ENCODE results near the gene RPS6KB2.
"Not testable (repeated sequence)": the region's sequence is repeated elsewhere in the genome, so short reads cannot be mapped to it uniquely, and the experiment has no call there.

Gene RPS6KB2

DNA sequence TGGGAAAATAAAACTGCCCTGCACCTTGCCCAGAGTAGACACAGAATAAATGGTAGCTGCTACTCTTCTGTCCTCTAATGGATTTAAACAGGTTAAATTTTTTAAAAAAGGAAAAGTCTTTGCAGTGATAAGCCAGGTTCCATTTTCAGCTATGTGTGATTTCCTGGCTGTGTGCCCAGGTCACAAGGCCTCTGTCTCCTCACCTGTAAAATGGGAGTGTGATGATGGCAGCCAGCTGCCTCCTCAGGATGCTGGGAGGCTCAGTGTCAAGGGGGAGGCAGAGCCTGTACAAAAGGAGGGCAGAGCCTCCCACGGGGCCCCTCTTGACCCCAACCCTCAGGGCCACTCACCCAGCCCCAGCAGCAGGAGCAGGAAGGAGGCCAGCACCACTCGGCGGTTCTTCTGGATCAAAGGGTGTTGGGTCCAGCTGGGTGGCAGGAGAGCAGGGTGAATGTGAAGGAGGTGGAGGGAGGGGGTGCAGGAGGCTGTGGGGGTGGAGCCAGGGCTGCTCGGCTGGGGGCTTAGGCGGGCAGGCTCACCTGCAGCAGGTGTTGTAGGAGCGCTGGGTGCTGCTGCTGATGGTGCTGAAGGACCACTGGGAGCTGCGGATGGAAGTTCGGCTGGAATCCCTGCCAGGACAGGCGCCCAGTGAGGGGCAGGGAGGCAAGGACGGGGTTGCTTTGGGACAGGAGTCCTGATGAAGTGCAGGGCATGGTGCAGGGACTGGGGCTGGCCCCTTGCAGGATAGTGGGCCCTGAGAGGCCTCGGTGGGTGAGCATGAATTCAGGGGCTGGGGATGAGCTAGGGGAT lies 38.9 kb downstream of the RPS6KB2 start:
- no peak for DNase-seq (ENCODE audit: low read depth)

DNA sequence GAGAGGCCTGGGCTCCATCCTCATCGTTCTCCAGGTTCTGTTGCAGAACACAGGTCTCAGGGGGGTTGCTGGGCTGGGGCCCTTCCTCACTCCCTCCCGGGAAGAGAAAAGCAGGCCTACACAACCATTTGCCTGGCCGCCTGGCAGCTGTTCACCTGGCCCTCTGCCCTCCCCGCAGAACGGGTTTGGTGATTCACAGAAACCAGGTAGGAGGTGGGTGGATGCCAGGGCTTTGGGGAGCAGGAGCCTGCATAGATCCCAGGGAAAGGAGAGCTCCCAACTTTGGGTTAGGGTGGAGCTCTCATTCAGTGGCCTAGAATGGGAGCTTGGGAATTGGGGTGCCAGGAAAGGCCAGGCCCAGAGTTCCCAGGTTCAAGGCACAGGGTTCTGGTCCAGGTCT lies 39.8 kb downstream of the RPS6KB2 start:
- DNase-seq (ENCODE audit: low read depth) = no peak

DNA sequence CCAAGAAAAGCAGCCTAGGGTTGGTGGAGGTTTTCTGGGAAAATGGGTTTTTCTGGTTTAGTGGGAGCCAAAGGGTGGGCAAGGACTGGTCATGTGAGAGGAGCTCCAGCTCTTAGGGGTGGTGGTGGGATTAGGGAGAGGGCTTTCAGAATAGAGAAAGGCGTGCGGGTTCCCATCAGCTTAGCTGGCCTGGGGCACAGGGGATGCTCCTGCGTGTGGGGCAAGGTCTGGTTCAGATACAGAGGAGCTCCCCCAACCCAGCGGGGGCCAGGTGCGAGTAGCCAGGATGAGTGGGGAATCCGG lies 40.1 kb downstream of the RPS6KB2 start:
- no peak for DNase-seq (ENCODE audit: low read depth)

DNA sequence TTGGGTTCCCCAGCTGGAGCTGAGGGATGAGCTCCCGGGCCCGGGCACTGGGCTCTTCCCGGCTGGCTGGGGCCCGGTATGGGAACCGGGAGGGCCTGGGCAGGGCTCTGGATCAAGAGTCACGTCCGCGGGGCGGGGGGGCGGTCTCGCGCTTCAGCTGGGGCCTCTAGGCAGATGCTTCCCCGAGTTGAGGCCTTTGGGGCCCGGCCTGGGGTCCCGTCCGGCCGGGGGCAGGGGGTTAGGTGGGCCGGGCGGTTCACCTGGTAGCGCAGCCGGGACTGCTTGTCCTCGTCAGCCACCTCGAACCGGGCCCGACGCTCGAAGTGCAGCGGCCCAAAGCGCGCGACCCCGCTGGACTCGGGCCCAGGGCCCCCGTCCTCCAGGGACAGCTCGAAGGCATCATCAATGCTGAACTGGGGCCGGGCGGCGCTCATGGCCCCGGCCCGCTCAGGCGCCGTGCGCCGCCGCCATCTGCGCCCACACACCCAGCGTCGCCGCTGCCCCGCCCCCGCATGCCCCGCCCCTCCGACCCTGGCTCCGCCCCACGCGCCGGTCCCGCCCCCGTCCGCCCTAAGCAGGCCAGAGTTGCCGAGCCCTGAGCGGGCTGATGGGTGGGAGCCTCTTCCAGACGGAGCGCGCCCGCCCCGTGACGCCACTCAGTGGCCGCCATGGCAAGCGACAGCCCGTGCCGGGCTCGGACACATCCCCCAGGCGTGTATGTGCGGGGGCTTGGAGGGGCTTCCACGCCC lies 40.6 kb downstream of the RPS6KB2 start, which contains the start of gene TMEM134:
Gene TMEM134, minus strand, starts transcription at position 493 of the 749 bp plus-strand sequence. Its CDS starts 59 bp downstream, at position 434.
- peak; percentile 75 for DNase-seq (ENCODE audit: low read depth)

DNA sequence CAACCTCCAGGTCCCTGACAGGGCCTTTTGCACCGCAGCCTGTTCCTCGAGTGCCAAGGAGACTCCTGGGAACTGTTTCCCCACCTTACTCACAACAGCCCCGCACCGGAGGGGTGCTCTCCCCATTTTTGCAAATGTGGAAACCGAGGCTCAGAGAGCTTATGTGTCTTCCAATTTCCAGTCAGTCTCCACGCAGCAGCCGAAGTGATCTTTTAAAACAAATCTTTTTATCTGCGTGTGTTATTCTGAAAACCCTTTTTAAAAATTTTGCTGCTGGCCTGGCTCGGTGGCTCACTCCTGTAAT lies 41.2 kb downstream of the RPS6KB2 start:
- no peak for DNase-seq (ENCODE audit: low read depth)

DNA sequence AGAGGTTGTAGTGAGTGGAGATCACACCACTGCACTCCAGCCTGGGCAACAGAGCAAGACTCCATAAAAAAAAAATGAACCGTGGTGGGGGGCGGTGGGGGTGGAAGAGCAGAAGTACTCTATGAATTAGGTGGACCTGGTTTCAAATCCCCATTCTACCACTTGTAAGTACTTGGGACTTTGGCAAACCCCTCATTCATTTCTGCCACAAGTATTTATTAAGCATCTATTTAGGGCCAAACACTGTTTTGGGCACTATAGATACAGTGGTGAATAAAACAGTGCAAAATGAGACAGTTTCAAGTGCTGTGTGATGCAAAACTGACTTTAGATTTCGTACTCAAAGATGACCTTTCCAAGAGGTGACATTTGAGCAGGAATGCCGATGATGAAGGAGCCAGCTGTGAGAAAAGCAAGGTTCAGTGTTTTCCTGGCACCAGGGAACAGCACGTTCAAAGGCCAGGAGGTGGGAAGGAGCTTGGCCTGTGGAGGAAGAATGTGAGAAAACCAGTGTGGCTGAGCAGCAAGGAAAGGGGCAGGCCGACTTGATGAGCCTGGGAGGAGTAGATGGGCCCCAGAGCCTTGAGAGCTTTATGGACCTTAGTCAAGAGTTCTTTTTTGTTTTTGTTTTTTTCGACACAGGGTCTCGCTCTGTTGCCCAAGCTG lies 42.2 kb downstream of the RPS6KB2 start:
- no peak for DNase-seq (ENCODE audit: low read depth)

DNA sequence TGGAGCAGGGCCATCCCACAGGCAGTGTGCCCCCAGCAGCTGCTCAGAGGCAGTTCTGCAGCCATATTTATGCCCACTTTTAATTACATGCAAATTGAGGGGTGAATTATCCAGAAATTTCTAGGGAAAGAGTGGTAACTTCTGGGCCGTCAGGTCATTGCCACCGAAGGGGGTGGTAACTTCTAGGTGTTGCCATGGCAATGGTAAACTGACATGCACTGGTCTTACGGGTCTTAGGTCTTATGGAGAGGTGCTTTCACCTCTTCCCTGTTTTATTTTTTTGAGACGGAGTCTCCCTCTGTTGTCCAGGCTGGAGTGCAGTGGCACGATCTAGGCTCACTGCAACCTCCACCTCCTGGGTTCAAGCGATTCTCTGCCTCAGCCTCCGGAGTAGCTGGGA lies 44.6 kb downstream of the RPS6KB2 start:
- no peak for DNase-seq (ENCODE audit: low read depth)

DNA sequence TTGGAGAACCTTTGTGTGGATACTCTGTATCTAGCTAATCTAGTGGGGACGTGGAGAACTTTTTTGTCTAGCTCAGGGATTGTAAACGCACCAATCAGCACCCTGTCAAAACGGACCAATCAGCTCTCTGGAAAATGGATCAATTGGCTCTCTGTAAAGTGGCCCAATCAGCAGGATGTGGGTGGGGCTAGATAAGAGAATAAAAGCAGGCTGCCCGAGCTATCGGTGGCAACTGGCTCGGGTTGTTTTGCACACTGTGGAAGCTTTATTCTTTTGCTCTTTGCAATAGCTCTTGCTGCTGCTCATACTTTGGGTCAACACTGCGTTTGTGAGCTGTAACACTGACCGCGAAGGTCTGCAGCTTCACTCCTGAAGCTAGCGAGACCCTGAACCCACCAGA lies 48.4 kb downstream of the RPS6KB2 start:
- DNase-seq (ENCODE audit: low read depth) = not testable (repeated sequence)

DNA sequence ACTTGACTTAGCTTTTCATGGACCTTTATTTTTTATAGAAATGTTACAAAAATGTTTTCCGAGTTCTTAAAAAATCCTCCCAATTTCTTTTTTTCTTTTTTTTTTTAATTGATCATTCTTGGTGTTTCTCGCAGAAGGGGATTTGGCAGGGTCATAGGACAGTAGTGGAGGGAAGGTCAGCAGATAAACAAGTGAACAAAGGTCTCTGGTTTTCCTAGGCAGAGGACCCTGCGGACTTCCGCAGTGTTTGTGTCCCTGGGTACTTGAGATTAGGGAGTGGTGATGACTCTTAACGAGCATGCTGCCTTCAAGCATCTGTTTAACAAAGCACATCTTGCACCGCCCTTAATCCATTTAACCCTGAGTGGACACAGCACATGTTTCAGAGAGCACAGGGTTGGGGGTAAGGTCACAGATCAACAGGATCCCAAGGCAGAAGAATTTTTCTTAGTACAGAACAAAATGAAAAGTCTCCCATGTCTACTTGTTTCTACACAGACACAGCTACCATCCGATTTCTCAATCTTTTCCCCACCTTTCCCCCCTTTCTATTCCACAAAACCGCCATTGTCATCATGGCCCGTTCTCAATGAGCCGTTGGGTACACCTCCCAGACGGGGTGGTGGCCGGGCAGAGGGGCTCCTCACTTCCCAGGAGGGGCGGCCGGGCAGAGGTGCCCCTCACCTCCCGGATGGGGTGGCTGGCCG lies 49.2 kb downstream of the RPS6KB2 start:
- DNase-seq (ENCODE audit: low read depth) = not testable (repeated sequence)

DNA sequence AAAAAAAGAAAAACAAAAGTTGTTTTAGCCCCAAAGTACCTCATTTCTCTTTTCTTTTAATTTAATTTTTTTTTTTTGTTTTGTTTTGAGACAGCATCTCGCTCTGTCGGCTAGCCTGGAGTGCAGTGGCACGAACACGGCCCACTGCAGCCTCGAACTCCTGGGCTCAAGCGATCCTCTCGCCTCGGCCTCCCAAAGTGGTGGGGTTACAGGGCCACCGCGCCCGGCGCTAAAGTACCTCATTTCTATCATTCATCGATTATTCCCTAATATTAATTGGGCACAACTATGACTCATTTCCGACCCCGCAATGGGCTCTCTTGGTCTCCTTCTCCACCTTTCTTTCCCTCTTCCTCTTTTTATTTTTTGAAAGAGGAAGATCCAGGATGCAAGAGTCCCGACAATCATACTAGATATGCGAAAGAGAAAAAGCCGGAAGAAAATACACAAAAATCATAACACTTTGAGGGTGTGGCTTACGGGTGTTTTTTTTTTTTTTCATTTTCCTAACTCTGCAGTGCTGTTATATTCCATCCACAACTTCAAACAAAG lies 54.1 kb downstream of the RPS6KB2 start:
- no peak for DNase-seq (ENCODE audit: low read depth)

DNA sequence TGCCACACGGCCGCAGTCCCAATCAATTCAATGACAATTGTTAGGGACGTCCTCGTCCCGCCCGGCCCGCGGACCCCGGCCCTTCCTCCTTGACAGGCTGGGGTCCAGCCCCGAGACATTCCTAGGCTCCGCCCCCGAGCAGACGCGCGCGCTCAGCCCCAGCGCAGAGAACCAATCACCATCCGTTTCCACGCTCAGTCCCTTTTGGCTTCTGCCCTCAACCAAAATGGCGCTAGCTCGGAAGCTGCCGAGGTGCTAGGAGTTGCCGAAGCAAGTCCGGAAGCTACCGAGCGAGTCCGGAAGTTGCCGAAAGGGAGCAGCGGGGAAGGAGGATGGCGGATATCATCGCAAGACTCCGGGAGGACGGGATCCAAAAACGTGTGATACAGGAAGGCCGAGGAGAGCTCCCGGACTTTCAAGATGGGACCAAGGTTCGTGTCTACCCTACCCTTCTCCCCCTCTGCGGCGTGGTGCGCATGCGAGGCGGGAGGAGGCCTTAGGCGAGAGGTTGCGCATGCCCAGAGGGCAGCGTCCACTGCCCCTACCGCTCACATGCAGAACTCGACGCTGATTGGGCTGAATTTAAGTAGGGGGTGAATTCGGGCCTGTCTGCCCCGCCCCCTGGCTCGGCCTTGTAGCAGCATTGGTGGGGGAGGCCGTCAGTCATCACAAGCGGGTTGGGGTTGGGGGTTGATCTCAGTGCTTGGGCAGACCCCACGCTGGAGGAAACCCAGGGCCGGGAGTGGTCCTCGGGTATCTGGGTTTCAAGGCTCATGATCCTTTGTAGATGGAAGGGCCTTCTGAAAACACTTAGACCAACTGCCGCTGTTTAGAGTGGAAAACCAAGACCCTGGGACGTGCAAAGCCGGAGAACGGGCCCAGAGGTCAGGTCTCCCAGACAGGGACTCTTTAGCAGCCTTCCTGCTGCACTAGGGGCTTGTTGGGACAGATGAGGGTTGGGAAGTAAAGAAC lies 54.8 kb downstream of the RPS6KB2 start, which contains the start of gene AIP:
Gene AIP, plus strand, starts transcription at position 200 of the 972 bp plus-strand sequence. Its CDS starts 133 bp downstream, at position 333.
- peak; percentile 93 for DNase-seq (ENCODE audit: low read depth)

DNA sequence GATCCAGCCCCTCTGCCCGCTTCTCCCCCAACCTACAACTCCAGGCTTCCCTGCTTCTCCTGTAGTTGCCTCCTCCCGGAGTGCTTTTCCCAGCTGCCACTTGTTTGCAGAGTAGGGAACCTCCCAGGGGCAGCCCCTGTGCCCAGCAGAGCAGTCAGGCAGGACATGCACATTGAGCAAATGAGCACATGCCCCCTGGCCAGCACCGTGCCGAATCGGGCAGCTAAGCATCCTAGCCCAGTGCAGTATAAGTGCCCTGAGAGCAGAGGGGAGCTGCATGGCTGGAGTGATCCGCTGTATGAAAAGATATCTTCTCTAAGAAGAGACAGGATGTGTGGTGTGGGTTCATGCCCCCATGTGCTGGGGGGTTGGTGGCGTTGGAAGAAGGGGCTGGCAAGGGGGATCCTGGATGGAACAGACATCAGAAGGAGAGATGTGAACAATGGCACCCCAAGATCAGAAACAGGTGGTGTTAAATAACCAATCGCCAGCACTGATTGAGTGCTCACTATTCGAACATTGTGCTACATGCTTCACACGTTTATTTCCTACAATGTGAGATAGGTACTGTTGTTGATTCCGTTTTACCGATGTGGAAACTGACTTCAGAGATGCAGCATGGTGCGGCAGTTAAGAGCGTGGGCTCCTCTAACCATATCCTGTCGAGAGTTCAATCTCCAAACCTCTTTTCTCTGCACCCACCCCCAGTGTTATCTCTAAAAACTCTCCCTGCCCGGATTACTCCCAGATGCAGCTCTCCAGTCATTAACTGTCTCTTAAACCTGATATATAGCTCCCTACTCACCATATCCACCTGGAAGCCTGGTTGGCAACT lies 55.8 kb downstream of the RPS6KB2 start:
- no peak for DNase-seq (ENCODE audit: low read depth)

DNA sequence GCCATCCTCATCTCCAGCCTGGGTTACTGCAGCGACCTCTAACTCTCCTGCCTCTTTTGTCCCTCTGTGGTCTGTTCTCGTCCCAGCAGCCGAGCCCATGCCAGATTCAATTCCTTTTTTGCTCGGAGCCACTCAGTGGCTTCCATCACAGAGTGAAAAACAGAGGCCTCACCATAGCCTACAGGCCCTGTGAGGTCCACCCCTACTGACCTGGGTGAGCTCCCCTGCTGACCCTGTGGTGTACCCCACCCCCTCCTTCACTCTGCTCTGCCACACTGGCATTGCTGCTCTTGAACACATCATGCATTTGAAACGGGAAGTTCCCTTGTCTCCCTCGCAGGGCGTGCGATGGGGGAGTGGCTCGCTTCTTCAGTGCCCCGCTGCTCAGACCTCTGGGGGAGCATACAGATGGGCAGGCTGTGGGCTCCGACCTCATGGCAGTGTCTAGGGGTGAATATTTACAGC lies 56.6 kb downstream of the RPS6KB2 start:
- no peak for DNase-seq (ENCODE audit: low read depth)

Data from stimulated activated CD8-positive, alpha-beta memory T cell treated with anti-CD3 and anti-CD28 coated beads, Interleukin-7, amount 100 ng/mL, for 24 hours (primary cell).